HUES48 (cell line): Measurements from ENCODE around the gene PANK4.

Experiments used
- H3K27ac ChIP-seq: one replicate; pipeline ENCODE4 v1.7.0; 2013; ENCODE audit warnings: low read depth, low read length, inconsistent platforms
- H3K27me3 ChIP-seq: 2 replicates; pipeline ENCODE4 v1.6.1; 2013; ENCODE audit warnings: mild to moderate bottlenecking, low read length; ENCODE audit not compliant: control insufficient read depth, insufficient read depth
- H3K36me3 ChIP-seq: 2 replicates; pipeline ENCODE4 v1.6.1; 2013; ENCODE audit warnings: low read length; ENCODE audit not compliant: control insufficient read depth, insufficient read depth
- H3K4me1 ChIP-seq: 2 replicates; pipeline ENCODE4 v1.6.1; 2013; ENCODE audit warnings: mild to moderate bottlenecking, low read length; ENCODE audit not compliant: control insufficient read depth, insufficient read depth
- H3K4me3 ChIP-seq: 2 replicates; pipeline ENCODE4 v1.5.1; 2013; ENCODE audit warnings: mild to moderate bottlenecking, low read depth, low read length
- H3K9ac ChIP-seq: 2 replicates; pipeline ENCODE4 v1.6.1; 2013; ENCODE audit warnings: mild to moderate bottlenecking, low read depth, low read length, moderate library complexity
- H3K9me3 ChIP-seq: 2 replicates; pipeline ENCODE4 v1.6.1; 2013; ENCODE audit warnings: low read length; ENCODE audit not compliant: control insufficient read depth, insufficient read depth

PANK4 gene

DNA sequence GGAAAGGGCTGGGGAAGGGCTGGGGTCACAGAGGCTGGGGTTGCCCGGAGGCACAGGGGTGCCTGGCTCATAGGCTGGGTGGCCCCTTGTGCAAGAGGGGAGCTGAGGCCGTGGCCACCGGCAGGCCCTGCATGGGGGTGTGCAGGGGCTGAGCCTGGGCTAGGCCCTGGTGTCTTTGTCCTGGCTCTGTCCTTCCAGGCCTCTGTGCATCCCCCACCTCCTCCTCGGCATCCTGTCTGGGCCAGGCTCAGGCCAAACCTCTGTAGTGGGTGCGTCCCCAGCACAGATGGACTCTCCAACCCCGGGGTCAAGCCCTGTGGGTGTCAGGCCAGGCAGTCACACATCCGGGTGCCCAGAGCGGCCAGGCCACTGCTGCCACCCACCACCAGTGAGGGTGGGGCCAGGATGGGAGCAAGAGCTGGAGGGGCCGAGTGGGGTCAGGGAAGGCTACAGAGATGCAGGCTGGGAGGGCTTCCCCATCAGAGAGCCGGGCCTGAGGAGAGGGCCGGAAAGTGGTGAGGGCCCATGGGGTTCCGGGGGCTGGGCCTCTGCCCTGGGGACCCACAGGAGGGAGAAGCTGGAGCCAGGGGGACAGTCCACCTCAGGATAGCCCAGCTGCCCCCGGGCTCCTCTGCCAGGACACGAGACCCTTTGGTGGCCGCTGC is 19.4 kb downstream of the PANK4 start:
- no peak overlapping the region for H3K4me3 ChIP-seq
- no peaks in the 10 kb centered on the region for H3K4me1 ChIP-seq
- no peak overlapping the region for H3K27ac ChIP-seq
- H3K9me3 ChIP-seq, result no peaks in the 10 kb centered on the region
- H3K27me3 ChIP-seq, result no peaks in the 10 kb centered on the region
- H3K9ac ChIP-seq, result no peak overlapping the region
- H3K36me3 ChIP-seq, result peaks cover 37% of the 10 kb centered on the region

DNA sequence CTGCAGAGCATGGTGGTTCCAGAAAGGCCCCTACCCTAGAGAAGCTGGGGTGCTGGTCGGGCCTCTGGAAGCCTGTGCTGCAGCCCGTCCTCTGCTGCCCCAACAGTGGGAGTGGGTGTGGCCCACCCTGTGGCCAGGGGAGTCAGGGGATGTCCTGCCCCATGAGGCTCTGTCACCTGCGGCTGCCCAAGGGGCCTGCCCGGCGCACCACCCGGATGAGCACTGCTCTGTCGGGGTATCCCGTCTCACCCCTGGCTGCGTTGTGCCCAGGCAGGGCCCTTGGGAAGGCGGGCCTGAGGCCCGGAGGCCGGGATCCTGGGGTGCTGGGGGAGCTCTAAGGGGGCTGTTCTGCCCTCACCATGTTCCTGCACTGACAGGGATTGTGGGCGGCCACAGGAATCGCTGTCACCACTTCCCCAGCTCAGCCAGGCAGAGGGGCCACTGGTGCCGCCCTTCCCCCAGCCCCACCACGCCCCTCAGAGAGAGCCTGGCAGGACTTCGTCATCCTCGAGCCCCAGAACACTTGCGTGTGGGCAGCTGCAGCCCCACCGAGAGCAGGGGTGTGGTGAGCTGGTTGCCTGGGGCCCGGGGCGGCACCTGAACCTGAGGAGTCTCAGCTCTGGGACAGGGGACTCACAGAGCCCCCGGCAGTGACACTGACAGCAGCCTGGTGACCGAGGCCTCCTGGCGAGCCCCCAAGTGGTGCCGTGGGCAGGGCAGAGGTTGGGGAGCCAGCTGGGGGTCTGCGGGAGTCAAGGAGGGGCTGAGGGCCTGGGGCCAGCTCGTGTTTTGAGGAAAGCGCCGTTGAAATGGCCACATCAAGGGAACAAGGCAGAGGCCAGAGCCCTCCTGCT is 20.2 kb downstream of the PANK4 start:
- H3K9ac ChIP-seq, result no peak overlapping the region
- H3K27me3 ChIP-seq, result no peaks in the 10 kb centered on the region
- H3K4me3 ChIP-seq, result no peak overlapping the region
- no peaks in the 10 kb centered on the region for H3K4me1 ChIP-seq
- no peak overlapping the region for H3K27ac ChIP-seq
- H3K9me3 ChIP-seq, result no peaks in the 10 kb centered on the region
- peaks cover 30% of the 10 kb centered on the region for H3K36me3 ChIP-seq

DNA sequence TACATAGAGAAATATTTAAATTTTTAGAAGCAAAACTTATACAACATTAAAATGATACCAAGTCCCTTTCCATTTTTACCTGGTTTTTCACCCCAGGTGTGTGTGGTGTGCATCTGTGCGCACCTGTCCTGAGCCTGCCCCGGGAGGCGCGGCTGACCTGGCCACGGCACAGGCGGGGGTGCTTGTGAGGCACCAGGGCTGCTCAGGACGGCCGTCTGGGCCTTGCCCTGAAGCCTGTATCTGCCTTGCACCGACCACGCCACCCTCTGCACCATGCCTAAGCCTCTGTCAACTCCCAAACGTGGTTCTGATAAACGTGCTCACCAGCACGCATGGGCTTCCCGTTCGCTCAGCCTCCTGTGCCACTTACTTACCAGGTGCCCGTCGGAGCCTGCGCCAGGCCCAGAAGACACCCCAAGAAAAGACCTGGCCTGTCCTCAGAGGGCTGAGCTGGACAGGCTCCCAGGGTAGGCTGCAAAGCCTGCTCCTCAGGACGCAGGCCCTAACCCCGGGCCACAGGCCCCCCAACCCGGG is 20.9 kb downstream of the PANK4 start:
- Histone ChIP-seq H3K27me3 (no peaks in the 10 kb centered on the region), H3K36me3 (peaks cover 23% of the 10 kb centered on the region), H3K27ac (no peak overlapping the region), H3K4me1 (no peaks in the 10 kb centered on the region), H3K4me3 (no peak overlapping the region), H3K9ac (no peak overlapping the region), H3K9me3 (no peaks in the 10 kb centered on the region)

DNA sequence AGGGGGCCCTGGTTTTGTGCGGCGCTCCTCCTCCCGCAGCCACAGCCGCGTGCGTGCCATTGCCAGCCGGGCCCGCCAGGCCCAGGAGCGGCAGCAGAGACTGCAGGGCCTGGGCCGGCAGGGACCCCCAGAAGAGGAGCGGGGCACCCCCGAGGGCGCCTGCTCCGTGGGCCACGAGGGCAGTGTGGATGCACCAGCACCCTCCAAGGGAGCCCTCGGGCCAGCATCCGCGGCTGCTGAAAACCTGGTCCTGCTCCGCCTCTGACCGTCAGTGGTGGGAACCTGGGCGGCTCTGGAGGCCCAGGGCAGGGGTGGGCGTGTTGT is 21.5 kb downstream of the PANK4 start:
- H3K4me1 ChIP-seq, result no peaks in the 10 kb centered on the region
- H3K36me3 ChIP-seq, result peaks cover 17% of the 10 kb centered on the region
- H3K9ac ChIP-seq, result no peak overlapping the region
- no peak overlapping the region for H3K27ac ChIP-seq
- H3K27me3 ChIP-seq, result no peaks in the 10 kb centered on the region
- H3K4me3 ChIP-seq, result no peak overlapping the region
- no peaks in the 10 kb centered on the region for H3K9me3 ChIP-seq

DNA sequence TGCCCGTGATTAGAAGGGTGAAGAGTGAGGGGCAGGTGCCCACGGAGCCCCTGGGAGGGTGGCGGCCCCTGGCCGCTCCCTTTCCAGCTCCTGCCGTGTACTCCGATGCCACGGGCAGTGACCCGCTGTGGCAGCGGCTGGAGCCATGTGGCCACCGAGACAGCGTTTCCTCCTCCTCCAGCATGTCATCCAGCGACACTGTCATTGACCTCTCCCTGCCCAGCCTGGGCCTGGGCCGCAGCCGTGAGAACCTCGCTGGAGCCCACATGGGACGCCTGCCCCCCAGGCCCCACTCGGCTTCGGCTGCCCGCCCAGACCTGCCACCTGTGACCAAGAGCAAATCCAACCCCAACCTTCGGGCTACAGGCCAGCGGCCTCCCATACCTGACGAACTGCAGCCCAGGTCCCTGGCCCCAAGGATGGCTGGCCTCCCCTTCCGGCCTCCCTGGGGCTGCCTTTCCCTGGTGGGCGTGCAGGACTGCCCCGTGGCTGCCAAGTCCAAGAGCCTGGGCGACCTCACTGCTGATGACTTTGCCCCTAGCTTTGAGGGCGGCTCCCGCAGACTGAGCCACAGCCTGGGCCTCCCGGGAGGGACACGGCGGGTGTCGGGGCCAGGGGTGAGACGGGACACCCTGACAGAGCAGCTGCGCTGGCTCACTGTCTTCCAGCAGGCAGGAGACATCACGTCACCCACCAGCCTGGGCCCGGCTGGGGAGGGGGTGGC is 22.0 kb downstream of the PANK4 start:
- H3K9ac ChIP-seq, result no peak overlapping the region
- no peak overlapping the region for H3K4me3 ChIP-seq
- H3K36me3 ChIP-seq, result peaks cover 11% of the 10 kb centered on the region
- H3K27ac ChIP-seq, result no peak overlapping the region
- H3K27me3 ChIP-seq, result no peaks in the 10 kb centered on the region
- H3K9me3 ChIP-seq, result no peaks in the 10 kb centered on the region
- no peaks in the 10 kb centered on the region for H3K4me1 ChIP-seq

DNA sequence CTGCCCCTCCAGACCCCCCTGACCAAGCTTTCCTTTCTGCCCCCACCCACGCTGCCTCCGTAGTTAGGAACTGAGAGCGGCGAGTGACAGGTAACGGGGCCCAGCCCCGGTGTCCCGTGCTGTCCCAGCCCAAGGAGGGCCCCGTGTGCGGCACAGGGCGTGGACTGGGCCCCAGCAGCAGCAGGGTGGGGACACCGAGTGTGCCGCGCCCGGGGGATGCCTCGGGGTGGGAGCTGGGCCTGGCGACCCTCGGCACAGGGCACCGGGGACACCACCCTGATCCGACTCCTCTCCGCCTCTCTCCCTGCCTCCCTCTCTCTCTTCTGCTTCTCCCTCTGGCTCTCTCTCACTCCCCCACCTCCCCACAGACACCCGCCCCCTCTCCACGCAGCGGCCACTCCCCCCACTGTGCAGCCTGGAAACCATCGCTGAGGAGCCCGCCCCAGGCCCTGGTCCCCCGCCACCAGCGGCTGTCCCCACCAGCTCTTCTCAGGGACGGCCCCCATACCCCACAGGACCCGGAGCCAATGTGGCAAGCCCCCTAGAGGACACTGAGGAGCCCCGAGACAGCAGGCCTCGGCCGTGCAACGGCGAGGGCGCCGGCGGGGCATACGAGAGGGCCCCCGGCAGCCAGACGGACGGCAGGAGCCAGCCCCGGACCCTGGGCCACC is 22.7 kb downstream of the PANK4 start:
- H3K4me1 ChIP-seq, result no peaks in the 10 kb centered on the region

DNA sequence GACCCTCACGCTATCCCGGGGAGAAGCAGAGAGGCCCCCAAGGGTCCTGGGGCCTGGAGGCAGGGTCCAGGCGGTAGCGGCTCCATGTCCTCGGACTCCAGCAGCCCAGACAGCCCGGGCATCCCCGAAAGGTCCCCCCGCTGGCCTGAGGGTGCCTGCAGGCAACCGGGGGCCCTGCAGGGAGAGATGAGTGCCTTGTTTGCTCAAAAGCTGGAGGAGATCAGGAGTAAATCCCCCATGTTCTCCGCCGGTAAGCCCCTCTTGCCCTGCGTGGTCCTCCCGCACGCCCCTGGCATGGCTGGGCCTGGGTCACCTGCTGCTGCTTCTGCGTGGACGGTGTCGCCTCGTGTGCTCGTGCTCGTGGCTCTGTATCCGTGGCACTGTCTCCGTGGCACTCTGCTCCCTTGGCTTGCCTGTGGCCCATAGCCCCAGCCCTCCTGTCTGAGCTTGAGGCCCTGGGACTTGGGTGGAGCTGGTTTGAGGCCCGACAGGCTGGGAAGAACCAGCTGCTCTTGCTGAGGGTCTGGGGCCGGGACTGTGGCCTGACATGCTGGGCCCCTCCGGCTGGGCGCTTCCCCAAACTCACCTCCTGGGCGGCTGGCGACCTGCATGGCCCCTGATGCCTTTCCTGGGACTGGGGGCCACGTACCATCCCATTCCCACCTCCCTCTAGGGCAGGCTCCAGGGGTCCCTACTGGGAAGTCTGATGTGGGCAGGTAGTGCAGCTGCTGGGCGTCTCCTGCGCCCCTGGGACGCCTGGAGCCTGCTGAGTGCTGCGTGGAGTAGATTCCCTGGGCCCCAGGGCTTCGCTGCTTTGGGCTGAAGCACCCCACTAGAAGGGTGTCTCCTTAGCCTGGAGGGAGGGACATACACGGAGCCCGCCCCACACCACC is 23.5 kb downstream of the PANK4 start:
- H3K36me3 ChIP-seq, result no peaks in the 10 kb centered on the region; the same call in 1 of the 2 replicates
- H3K27ac ChIP-seq, result no peak overlapping the region
- no peaks in the 10 kb centered on the region for H3K9me3 ChIP-seq
- no peaks in the 10 kb centered on the region for H3K27me3 ChIP-seq
- H3K4me1 ChIP-seq, result no peaks in the 10 kb centered on the region
- H3K4me3 ChIP-seq, result no peak overlapping the region
- no peak overlapping the region for H3K9ac ChIP-seq

More for the DNA sequence above, 22.7 kb downstream of the PANK4 start:
- Histone ChIP-seq H3K9ac (no peak overlapping the region), H3K4me3 (no peak overlapping the region), H3K9me3 (no peaks in the 10 kb centered on the region), H3K27ac (no peak overlapping the region), H3K27me3 (no peaks in the 10 kb centered on the region), H3K36me3 (peaks cover 4% of the 10 kb centered on the region)

DNA sequence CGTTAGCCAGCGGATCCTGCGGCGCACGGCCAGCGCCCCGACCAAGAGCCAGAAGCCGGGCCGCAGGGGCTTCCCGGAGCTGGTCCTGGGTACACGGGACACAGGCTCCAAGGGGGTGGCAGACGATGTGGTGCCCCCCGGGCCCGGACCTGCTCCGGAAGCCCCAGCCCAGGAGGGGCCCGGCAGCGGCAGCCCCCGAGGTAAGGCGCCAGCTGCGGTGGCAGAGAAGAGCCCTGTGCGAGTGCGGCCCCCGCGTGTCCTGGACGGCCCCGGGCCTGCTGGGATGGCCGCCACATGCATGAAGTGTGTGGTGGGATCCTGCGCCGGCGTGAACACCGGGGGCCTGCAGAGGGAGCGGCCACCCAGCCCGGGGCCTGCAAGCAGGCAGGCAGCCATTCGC is 24.2 kb downstream of the PANK4 start:
- Histone ChIP-seq H3K4me1 (no peaks in the 10 kb centered on the region), H3K27me3 (no peaks in the 10 kb centered on the region), H3K9ac (no peak overlapping the region), H3K9me3 (no peaks in the 10 kb centered on the region), H3K27ac (no peak overlapping the region), H3K36me3 (no peaks in the 10 kb centered on the region), H3K4me3 (no peak overlapping the region)

DNA sequence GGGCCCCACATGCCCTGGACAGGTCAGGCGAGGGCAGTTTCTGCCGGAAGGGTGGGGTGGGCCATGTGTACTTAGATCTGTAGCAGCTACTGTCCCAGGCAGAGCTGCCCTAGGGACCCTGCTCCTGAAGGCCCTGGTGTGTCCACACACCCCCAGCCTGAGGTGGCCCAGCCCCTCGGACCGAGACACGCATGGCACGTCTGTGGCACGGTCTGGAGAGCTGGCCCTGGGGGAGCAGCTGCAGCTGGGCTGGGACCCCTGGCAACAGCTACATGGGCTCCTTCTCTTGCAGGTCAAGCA is 24.6 kb downstream of the PANK4 start:
- Histone ChIP-seq H3K4me1 (no peaks in the 10 kb centered on the region), H3K9me3 (no peaks in the 10 kb centered on the region), H3K36me3 (no peaks in the 10 kb centered on the region), H3K9ac (no peak overlapping the region), H3K4me3 (no peak overlapping the region), H3K27me3 (no peaks in the 10 kb centered on the region), H3K27ac (no peak overlapping the region)
